Prostate gland (tissue), 2 donors: ENCODE data around the gene NFE2L3. TPM values are rescaled to one million over a fixed set of nuclear protein-coding genes. Genes with fewer than 3 reads are reported as not detected.
A peak's percentile ranks its signal among the peaks of the same experiment; 100 is the strongest.

ENCODE experiments used
- DNase-seq: peaks from one replicate; pipeline ENCODE4 v3.0.0-alpha.2; 2019; ENCODE audit warnings: low spot score
- H3K27ac ChIP-seq, 2 donors: fragments of 200-600 bp; sonication (generic); 2 replicates each; pipeline ENCODE4 v1.5.1; 2017 to 2019
- H3K27me3 ChIP-seq: fragments of 200-600 bp; sonication (generic); replicated peaks from 2 replicates; pipeline ENCODE4 v1.5.1; 2019; ENCODE audit not compliant: insufficient read depth
- H3K36me3 ChIP-seq, 2 donors: fragments of 200-600 bp; sonication (generic); 1 replicate in 1 of 2; 2 replicates in 1 of 2; pipeline versions ENCODE4 v1.5.1 to v1.8.1; 2017 to 2019
- H3K4me1 ChIP-seq: fragments of 200-600 bp; sonication (generic); replicated peaks from 2 replicates; pipeline ENCODE4 v1.5.1; 2019
- H3K4me3 ChIP-seq, 2 donors: fragments of 200-600 bp; sonication (generic); 2 replicates each; pipeline ENCODE4 v1.5.1; 2017 to 2019
- H3K9me3 ChIP-seq: fragments of 200-600 bp; sonication (generic); 2 replicates; pipeline ENCODE4 v1.5.1; 2017
- CTCF ChIP-seq, 4 experiments: fragments of 200-600 bp in 2 of 4; fragments of 450-650 bp in 2 of 4; sonication (generic) in 2 of 4; IDR thresholded peaks; 1 replicate in 3 of 4; 2 replicates in 1 of 4; pipeline ENCODE4 v1.5.1; 2016 to 2019; ENCODE audit warnings: antibody characterized with exemption in 4 of 4, mild to moderate bottlenecking in 2 of 4, moderate library complexity in 2 of 4
- POLR2A ChIP-seq: fragments of 450-650 bp; IDR thresholded peaks from one replicate; pipeline ENCODE4 v1.6.1; 2016; ENCODE audit warnings: antibody characterized with exemption, mild to moderate bottlenecking
- POLR2AphosphoS5 ChIP-seq: sonication (generic); formaldehyde crosslinking; IDR thresholded peaks from one replicate; pipeline ENCODE4 v1.6.1; 2017; ENCODE audit warnings: antibody characterized with exemption
- WGBS: methylation state at CpG from one replicate; pipeline ENCODE4 v1.1.5; 2018; 5-methylcytosine and 5-hydroxymethylcytosine counted together
- intact Hi-C: fragments of 100-400 bp; cut with DNase I; formaldehyde crosslinking; loops from one replicate; pipeline ENCODE4 v1.14.2; 2022
- total RNA-seq, 2 donors: library from RNA; depleted of rRNA; stranded (reverse); fragments of >200 nt; gene quantifications; one replicate each; pipeline ENCODE4 v1.1.0, GENCODE V29; 2016

NFE2L3 gene
- total RNA-seq, 2 donors from 2014 or later, result 2.0 to 4.3 TPM

- Histone ChIP-seq H3K27me3 (no peaks in the 10 kb centered on the region), H3K36me3 (no peaks in the 10 kb centered on the region), H3K9me3 (no peaks in the 10 kb centered on the region), H3K27ac (no peak overlapping the region), H3K4me3 (peak overlapping the region; percentile 42 to 45), H3K4me1 (no peaks in the 10 kb centered on the region)
- TF ChIP-seq CTCF (IDR thresholded peaks at IDR 0.05) (no peak), POLR2A (no peak), POLR2AphosphoS5 (no peak)
- 39% methylated on average over 18 of the region's 18 CpGs for WGBS
- DNase-seq, result no peak
- intact Hi-C loops, result no loop called here
Measured at GRCh38 chr7:26153241-26153822, 1.3 kb downstream of the NFE2L3 start.

- Histone ChIP-seq H3K27me3 (no peaks in the 10 kb centered on the region), H3K36me3 (no peaks in the 10 kb centered on the region), H3K27ac (no peak overlapping the region), H3K9me3 (no peaks in the 10 kb centered on the region), H3K4me3 (no peak overlapping the region), H3K4me1 (no peaks in the 10 kb centered on the region)
- no peak for TF ChIP-seq POLR2AphosphoS5
- TF ChIP-seq CTCF (IDR thresholded peaks at IDR 0.05), result no peak
- TF ChIP-seq POLR2A, result no peak
- DNase-seq, result no peak
- WGBS, result 73% methylated on average over 15 of the region's 15 CpGs
- intact Hi-C loops, result no loop called here
Measured at GRCh38 chr7:26153823-26154783, 2.1 kb downstream of the NFE2L3 start.

GRCh38 chr7:26155531-26156375, 3.8 kb downstream of the NFE2L3 start:
- no peak for DNase-seq
- Histone ChIP-seq H3K4me1 (no peaks in the 10 kb centered on the region), H3K27me3 (no peaks in the 10 kb centered on the region), H3K9me3 (no peaks in the 10 kb centered on the region), H3K36me3 (no peaks in the 10 kb centered on the region), H3K27ac (no peak overlapping the region), H3K4me3 (no peak overlapping the region)
- 63% methylated on average over 8 of the region's 8 CpGs for WGBS
- TF ChIP-seq POLR2A (no peak), POLR2AphosphoS5 (no peak), CTCF (IDR thresholded peaks at IDR 0.05) (no peak)
- intact Hi-C loops, result no loop called here

- Histone ChIP-seq H3K36me3 (no peaks in the 10 kb centered on the region), H3K27ac (no peak overlapping the region), H3K4me1 (no peaks in the 10 kb centered on the region), H3K9me3 (no peaks in the 10 kb centered on the region), H3K4me3 (no peak overlapping the region), H3K27me3 (no peaks in the 10 kb centered on the region)
- DNase-seq, result no peak
- intact Hi-C loops, result no loop called here
- TF ChIP-seq POLR2A (no peak), CTCF (IDR thresholded peaks at IDR 0.05) (no peak), POLR2AphosphoS5 (no peak)
- 62% methylated on average over 20 of the region's 20 CpGs for WGBS
Measured at GRCh38 chr7:26156451-26157420, 4.7 kb downstream of the NFE2L3 start.
